Measurements from ENCODE around the gene NCAPD3. TPM values are rescaled to one million over a fixed set of nuclear protein-coding genes. Genes with fewer than 3 reads are reported as not detected.

Gene NCAPD3
- total and polyA plus RNA-seq, 2 of the 13 experiments (the other 11 are each of a cell fraction or from before 2014, with no cell fraction given), result 20.7 to 25.6 TPM

- H4K20me1 ChIP-seq (ENCODE audit: insufficient read depth, low read length), result no peaks in the 10 kb centered on the region
- FAIRE-seq (no peak), ATAC-seq (no peak), DNase-seq (ENCODE audit: low spot score) (no peak)
- H2AFZ ChIP-seq (ENCODE audit: low read length), result no peak overlapping the region
- intact Hi-C loops (cut with micrococcal nuclease; ENCODE audit: unreplicated experiment) (no loop called here), in situ Hi-C loops (cut with HindIII; ENCODE audit: extremely low pct_ligation_motif_present, low pct_unique_long_range_greater_than_20kb) (no loop called here)
- H3K9me3 ChIP-seq (ENCODE audit: low read length), result no peaks in the 10 kb centered on the region
- ChIA-PET CTCF (ENCODE audit: low intra/inter-chr PET ratio, low total read pairs) (no interaction called here), POLR2A (no interaction called here)
- no peak overlapping the region for H3K4me2 ChIP-seq (ENCODE audit: low read depth, low read length)
- H3K4me1 ChIP-seq (ENCODE audit: insufficient read depth, low read length), result peaks cover 34% of the 10 kb centered on the region
- H3K27me3 ChIP-seq (ENCODE audit: control insufficient read depth in 1 of 2, insufficient read depth in 2 of 2, low read length in 2 of 2), result no peaks in the 10 kb centered on the region
- BruUV-seq (replicated peaks), result no TSS peak
- 95% methylated on average over 6 of the region's 6 CpGs for WGBS (ENCODE audit: low lambda C conversion rate)
- no peak overlapping the region for H3K9ac ChIP-seq (ENCODE audit: insufficient read depth, low read depth, low read length)
- no peak overlapping the region for H3K4me3 ChIP-seq (replicated peaks in 1 of 3; ENCODE audit: insufficient read depth in 1 of 3, low read depth in 2 of 3, low read length in 3 of 3)
- H3K27ac ChIP-seq (ENCODE audit: extremely low read length, insufficient read depth, low read length), result no peak overlapping the region
- peaks cover 2 to 3% of the 10 kb centered on the region in 2 experiments; a peak in 2 of 5 replicates for H3K36me3 ChIP-seq (replicated peaks in 1 of 2; ENCODE audit: control insufficient read depth in 1 of 2, insufficient read depth in 2 of 2, low read length in 2 of 2)
- peaks cover 27% of the 10 kb centered on the region for H3K79me2 ChIP-seq (ENCODE audit: insufficient read depth, low read length)
- no peak for TF ChIP-seq ZNF3 (CRISPR knock-in tag; IDR thresholded peaks at IDR 0.05)
- TF ChIP-seq FOXJ3 (CRISPR knock-in tag; IDR thresholded peaks at IDR 0.05; ENCODE audit: borderline replicate concordance), result no peak
- TF ChIP-seq ZNF598 (CRISPR knock-in tag; IDR thresholded peaks at IDR 0.05; ENCODE audit: borderline replicate concordance), result no peak
- TF ChIP-seq ZNF841 (CRISPR knock-in tag; IDR thresholded peaks at IDR 0.05; ENCODE audit: borderline replicate concordance), result no peak
- no peak for TF ChIP-seq ZEB1 (IDR thresholded peaks at IDR 0.05; ENCODE audit: insufficient replicate concordance, low read depth)
- TF ChIP-seq KDM6A (CRISPR knock-in tag; IDR thresholded peaks at IDR 0.05; ENCODE audit: low read depth), result no peak
- no peak for TF ChIP-seq ZFP82 (CRISPR knock-in tag; IDR thresholded peaks at IDR 0.05; ENCODE audit: borderline replicate concordance)
- TF ChIP-seq ETV6 (CRISPR knock-in tag; conservative IDR thresholded peaks at IDR 0.05), result no peak
- TF ChIP-seq, protein P1, sequence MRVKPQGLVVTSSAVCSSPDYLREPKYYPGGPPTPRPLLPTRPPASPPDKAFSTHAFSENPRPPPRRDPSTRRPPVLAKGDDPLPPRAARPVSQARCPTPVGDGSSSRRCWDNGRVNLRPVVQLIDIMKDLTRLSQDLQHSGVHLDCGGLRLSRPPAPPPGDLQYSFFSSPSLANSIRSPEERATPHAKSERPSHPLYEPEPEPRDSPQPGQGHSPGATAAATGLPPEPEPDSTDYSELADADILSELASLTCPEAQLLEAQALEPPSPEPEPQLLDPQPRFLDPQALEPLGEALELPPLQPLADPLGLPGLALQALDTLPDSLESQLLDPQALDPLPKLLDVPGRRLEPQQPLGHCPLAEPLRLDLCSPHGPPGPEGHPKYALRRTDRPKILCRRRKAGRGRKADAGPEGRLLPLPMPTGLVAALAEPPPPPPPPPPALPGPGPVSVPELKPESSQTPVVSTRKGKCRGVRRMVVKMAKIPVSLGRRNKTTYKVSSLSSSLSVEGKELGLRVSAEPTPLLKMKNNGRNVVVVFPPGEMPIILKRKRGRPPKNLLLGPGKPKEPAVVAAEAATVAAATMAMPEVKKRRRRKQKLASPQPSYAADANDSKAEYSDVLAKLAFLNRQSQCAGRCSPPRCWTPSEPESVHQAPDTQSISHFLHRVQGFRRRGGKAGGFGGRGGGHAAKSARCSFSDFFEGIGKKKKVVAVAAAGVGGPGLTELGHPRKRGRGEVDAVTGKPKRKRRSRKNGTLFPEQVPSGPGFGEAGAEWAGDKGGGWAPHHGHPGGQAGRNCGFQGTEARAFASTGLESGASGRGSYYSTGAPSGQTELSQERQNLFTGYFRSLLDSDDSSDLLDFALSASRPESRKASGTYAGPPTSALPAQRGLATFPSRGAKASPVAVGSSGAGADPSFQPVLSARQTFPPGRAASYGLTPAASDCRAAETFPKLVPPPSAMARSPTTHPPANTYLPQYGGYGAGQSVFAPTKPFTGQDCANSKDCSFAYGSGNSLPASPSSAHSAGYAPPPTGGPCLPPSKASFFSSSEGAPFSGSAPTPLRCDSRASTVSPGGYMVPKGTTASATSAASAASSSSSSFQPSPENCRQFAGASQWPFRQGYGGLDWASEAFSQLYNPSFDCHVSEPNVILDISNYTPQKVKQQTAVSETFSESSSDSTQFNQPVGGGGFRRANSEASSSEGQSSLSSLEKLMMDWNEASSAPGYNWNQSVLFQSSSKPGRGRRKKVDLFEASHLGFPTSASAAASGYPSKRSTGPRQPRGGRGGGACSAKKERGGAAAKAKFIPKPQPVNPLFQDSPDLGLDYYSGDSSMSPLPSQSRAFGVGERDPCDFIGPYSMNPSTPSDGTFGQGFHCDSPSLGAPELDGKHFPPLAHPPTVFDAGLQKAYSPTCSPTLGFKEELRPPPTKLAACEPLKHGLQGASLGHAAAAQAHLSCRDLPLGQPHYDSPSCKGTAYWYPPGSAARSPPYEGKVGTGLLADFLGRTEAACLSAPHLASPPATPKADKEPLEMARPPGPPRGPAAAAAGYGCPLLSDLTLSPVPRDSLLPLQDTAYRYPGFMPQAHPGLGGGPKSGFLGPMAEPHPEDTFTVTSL (CRISPR knock-in tag; IDR thresholded peaks at IDR 0.05; ENCODE audit: borderline replicate concordance), result no peak
- no peak for TF ChIP-seq ZNF121 (CRISPR knock-in tag; IDR thresholded peaks at IDR 0.05)
- TF ChIP-seq ZNF296 (CRISPR knock-in tag; conservative IDR thresholded peaks at IDR 0.05), result no peak
- no peak for TF ChIP-seq FOXA3 (CRISPR knock-in tag; IDR thresholded peaks at IDR 0.05)
- no peak for TF ChIP-seq HNF4A (CRISPR knock-in tag; IDR thresholded peaks at IDR 0.05)
- TF ChIP-seq ATF7-NPFF (CRISPR knock-in tag; IDR thresholded peaks at IDR 0.05; ENCODE audit: low read depth), result no peak
- TF ChIP-seq, protein P2, sequence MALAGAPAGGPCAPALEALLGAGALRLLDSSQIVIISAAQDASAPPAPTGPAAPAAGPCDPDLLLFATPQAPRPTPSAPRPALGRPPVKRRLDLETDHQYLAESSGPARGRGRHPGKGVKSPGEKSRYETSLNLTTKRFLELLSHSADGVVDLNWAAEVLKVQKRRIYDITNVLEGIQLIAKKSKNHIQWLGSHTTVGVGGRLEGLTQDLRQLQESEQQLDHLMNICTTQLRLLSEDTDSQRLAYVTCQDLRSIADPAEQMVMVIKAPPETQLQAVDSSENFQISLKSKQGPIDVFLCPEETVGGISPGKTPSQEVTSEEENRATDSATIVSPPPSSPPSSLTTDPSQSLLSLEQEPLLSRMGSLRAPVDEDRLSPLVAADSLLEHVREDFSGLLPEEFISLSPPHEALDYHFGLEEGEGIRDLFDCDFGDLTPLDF (CRISPR knock-in tag; IDR thresholded peaks at IDR 0.05), result no peak
- TF ChIP-seq HOXA5 (CRISPR knock-in tag; IDR thresholded peaks at IDR 0.05), result no peak
- TF ChIP-seq SRY (CRISPR knock-in tag; IDR thresholded peaks at IDR 0.05), result no peak
Observed at GRCh38 chr11:134228625-134229024, 4.9 kb upstream of the NCAPD3 start.
